ENCODE measurements around the gene OPRPN. TPM values are rescaled to one million over a fixed set of nuclear protein-coding genes. Genes with fewer than 3 reads are reported as not detected.

The OPRPN gene
- total RNA-seq, 1 donor from 2014 or later, result not detected

Other genes with a start within 250 kb of the OPRPN start
- not detected for gene PRR27, start 243.7 kb upstream of the OPRPN start, total RNA-seq
- gene ODAM, start 202.2 kb upstream of the OPRPN start, total RNA-seq, result not detected
- gene FDCSP, start 171.8 kb upstream of the OPRPN start, total RNA-seq, result not detected
- not detected for gene CSN3, start 155.3 kb upstream of the OPRPN start, total RNA-seq
- gene CABS1, start 63.0 kb upstream of the OPRPN start, total RNA-seq, result not detected
- gene SMR3A, start 37.2 kb upstream of the OPRPN start, total RNA-seq, result not detected
- not detected for gene SMR3B, start 14.8 kb upstream of the OPRPN start, total RNA-seq
- gene MUC7, start 74.3 kb downstream of the OPRPN start, total RNA-seq, result not detected
- gene AMTN, start 120.6 kb downstream of the OPRPN start, total RNA-seq, result not detected
- gene AMBN, start 194.3 kb downstream of the OPRPN start, total RNA-seq, result 1.2 TPM
- under 0.01 TPM for gene ENAM, start 230.8 kb downstream of the OPRPN start, total RNA-seq

Measured in frontal cortex (tissue), 1 donor.